GM18508 (cell line): ENCODE results near the gene FRMPD2.
"Not testable (repeated sequence)": the region's sequence is repeated elsewhere in the genome, so short reads cannot be mapped to it uniquely, and the experiment has no call there.

Experiments
- ATAC-seq: cut with Tn5 transposase; IDR thresholded peaks from one replicate; pipeline ENCODE4 v1.9.1; 2021; ENCODE audit warnings: moderate number of reproducible peaks; ENCODE audit not compliant: insufficient read depth, unreplicated experiment

Gene FRMPD2

DNA sequence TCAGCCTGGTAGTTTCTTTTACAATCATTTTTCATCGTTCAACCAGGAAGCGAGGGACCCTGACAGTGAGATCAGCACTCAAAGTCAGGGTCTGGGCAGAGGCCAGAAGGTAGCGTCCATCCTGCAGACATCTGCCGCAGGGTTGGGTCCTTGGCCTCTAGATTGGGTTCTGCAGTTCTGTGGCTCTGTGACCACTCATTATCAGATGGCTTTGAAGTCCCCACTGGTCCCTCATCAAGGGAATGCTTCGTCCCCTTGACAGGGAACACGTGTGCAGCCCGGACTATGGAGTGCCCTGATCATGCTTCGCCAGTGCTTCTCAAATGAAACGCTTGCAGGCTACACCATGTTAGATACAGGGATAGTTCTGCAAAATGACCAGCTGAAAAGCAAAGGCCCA lies 64.1 kb downstream of the FRMPD2 start:
- no peak for ATAC-seq

DNA sequence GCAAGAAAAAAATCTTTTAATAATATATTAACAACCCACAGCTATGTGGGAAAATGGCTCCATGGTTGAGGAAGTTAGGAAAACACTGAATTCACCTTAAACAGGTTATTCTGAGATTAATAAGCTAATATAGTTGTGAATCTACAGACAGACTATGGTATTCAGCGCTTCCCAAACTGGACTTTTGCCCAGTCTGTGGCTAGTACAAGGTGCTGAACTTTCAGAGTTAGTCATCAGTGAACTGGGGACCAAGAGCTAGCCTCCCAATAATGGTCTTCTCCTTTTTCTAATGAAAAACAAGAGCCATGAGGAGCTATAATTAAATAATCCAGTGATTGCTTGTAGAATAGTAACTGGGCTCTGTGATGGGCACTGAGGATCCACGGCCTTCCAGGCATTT lies 65.3 kb downstream of the FRMPD2 start:
- ATAC-seq: no peak

- no peak for ATAC-seq
Measured at GRCh38 chr10:48207853-48208252, 66.6 kb downstream of the FRMPD2 start.

GRCh38 chr10:48206482-48207250 lies 67.8 kb downstream of the FRMPD2 start:
- no peak for ATAC-seq

GRCh38 chr10:48205918-48206317 lies 68.6 kb downstream of the FRMPD2 start:
- ATAC-seq: no peak

DNA sequence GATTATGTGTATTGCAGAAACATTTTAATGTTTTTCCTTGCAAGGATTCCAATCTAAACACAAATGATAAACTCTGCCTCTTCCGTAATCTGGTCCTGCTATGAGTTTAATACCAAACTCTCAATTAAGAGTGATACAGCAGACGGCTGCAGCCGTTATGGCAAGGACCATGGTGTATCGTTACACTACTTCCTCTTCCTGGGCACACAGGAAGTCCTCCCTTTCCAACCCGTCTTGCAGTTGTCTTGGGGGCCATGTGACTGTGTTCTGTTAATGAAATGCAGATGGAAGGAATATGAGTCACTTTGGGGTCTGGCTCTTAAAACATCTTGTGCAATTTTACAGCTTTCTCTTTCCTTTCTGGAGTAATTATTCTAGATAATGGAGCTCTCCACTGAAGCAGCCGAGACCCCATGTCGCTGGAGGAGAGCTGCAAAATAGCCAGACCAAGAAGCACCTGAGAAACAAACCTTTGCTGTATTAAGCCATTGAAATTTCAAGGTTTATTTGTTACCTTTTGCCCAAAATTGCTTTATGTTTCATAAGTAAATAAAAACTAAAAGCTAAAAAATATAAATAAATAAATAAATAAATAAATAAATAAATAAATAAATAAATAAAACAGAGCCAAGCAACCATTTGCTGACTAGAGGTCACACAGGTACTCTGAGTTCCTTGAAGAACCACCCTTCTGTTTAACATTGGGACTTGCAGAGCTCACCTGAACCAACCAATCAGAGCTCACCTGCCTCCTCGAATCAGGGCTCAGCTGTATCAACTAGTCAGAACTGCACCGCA lies 74.7 kb downstream of the FRMPD2 start:
- ATAC-seq: no peak

- no peak for ATAC-seq
Measured at GRCh38 chr10:48197236-48197899, 77.1 kb downstream of the FRMPD2 start.

- no peak for ATAC-seq
Measured at GRCh38 chr10:48195803-48196202, 78.7 kb downstream of the FRMPD2 start.

- ATAC-seq: no peak
Measured at GRCh38 chr10:48194830-48195229, 79.7 kb downstream of the FRMPD2 start.

DNA sequence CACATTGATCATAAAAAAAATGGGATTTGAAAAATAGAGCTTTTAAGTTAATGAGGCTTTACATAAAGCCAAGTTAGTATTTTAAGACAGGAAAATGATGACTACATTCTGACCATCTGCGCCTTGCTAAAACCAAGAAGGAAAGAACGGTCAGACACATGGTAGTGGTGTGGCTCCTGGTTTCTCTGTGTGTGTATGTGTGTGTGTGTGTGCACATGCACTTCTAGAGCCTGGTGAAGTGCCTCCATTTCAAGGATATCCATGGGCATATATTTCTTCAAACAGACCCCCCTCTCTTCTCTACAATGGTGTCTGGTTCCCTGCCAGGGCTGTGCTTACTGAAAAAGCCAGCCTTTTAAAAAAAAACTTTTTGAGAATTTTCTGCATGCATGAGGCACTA lies 80.9 kb downstream of the FRMPD2 start:
- ATAC-seq: no peak

DNA sequence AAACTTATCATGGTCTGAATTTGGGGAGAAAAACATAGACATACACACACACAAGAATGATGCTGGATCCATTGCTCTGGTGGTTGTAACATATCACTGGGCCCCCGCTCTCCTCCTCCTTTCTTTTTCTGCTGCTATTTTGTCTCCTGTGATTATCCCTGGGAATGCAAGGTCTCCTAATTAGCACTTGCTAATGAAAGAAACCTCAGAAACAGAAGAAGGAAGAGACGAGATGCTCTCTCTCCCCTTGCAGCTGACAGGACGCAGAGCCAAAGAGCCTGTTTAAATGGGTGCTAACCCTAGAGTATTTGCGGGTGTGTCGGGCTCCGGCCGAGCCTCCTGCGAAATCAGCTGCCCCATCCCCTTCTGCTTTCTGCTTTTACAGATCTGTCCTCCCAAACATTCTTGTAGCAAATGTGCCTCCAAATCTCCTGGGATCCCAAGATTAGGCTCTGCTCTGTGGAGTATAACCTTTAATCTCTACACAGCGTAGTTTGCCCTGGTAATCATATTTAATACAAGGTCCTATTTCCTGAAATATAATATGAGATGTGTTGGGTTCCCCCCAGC lies 81.5 kb downstream of the FRMPD2 start:
- no peak for ATAC-seq

DNA sequence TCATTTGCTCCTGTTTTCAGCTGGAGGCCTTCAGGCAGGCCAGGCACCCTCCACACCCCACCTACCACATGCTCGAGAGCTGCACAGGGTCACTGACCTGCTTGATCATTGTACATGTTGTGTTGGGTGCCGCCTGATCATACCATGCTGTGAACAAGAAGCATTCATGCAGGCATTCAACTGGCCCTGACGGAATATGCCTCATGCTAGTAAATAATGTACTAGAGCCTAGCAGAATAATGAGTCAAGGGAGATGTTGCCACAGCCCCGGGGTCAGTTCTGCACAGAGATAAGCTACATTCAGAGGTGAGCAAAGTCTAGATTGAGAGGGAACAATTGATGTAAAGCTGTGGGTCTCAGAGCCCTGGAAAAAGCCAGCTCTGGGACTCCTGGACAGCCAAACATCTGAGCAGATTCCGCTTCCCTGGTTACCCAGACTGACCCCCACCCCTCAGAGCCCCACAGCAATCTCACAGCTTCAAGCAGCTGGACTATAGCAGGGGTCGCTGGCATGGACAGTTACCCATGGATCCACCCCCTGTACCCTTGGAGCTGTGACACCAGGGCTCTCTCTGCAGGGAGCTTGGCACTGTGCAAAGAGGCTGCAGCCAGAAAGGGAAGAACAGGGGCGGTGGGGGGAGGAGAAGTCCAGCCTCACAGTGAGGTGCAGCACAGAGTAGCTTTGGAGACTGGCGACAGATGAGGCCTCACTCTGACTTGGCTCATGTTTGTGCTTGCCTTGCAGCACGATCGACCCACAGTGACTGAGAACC lies 86.6 kb downstream of the FRMPD2 start:
- ATAC-seq: no peak

DNA sequence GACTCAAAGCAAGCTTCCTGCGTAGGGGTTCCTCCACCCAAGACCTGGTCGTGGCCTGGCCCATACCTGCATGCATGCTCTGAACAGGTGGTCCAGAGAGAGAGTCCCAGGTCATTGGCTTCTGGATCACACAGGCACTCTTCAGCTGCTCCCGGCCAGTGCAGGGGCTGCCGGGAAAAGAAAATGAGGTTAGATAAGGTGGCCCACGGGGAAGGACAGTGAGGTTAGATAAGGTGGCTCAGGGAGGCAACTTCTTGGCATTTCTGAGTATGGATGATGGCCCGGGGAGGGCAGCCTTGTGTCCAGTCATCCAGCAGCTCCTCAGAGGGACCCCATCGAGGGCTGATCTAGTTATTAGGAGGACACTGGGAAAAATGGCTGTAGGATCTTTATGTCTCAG lies 87.4 kb downstream of the FRMPD2 start:
- ATAC-seq: no peak

DNA sequence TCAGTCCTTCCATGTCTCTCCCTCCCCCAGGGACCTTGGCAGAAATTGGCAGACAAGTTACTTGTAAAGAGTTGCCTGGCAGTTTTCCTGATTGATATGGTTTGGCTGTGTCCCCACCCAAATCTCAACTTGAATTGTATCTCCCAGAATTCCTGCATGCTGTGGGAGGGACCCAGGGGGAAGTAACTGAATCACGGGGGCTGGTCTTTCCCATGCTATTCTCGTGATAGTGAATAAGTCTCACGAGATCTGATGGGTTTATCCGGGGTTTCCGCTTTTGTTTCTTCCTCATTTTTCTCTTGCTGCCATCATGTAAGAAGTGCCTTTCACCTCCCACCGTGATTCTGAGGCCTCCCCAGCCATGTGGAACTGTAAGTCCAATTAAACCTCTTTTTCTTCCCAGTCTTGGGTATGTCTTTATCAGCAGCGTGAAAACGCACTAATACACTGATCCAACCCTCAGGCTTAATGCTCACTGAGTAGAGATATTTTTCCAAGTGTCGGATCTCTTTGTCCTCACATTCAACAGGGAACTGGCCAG lies 88.2 kb downstream of the FRMPD2 start:
- not testable (repeated sequence) for ATAC-seq

DNA sequence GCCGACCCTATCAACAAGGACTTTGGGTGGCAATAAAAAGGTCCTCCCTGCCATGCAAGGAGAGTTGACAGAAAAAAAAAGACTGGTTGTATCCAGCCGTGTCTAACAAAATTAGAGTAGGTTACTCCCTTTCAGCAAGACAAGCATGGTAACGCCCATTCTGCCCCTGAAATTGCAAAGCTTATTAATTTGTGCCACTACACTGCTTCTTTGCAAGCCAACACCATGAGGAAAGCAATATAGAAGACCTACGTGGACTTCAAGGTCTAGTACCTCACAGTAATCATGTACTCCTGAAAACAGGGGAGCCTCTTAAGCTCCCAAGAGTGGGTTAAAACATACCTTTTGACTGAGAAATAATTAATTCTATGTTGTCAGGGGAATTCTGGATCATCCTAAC lies 90.3 kb downstream of the FRMPD2 start:
- no peak for ATAC-seq

DNA sequence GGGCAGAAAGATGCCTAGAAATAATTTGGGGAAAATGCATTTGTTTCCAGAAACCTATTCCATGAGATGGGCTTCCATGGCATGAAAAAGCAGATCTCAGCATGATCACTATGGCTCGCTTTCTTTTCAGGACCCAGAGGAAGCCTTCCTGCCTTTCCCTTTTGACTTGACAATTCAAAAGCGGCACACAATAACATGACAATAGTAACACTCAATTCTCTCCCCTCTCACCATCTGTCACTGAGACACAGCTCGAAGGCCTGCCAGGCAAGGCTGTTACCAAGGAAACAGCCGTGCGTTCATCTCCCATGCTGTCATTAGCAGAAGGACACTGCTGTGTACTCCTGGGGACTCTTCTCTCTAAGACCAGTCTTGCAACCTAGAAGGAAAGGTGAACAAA lies 101.8 kb downstream of the FRMPD2 start:
- ATAC-seq: not testable (repeated sequence)

DNA sequence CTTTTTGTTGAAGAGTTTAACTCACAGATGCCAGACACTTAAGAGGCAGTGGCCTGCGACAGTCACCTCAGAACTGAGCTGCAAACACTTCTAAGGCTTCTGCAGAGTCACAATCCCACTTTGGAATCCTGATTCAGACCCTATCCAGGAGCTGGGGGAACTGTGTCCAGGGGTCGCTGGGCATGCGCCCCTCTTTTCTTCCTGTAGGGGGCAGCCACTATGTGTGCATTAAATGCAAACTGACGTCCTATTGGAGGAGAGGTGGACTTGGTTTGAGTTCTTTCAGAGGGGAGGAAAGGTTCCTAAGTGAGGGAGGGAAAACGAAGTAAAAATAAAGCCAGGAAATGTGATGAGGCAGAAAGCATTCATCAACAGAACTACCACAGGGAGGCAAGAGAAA lies 113.8 kb downstream of the FRMPD2 start:
- ATAC-seq: not testable (repeated sequence)

DNA sequence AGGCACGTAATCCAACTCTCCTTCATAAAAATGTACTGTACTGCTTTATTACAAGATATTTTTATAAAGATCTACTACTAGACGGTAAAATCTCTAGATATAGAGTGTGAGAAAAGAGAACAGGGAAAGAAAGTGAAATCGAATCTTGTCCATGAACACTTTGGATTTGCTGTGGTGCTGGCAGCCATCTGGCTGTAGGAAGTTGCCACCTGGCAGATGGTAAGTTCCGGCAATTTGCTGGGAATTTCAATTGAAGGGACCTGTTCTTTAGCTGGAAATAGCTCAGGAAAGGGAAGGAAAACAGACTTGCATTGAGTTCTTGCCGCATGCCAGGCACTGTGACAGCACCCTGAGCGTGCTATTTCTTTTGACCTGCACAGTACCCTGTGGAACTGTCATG lies 114.3 kb downstream of the FRMPD2 start:
- ATAC-seq: not testable (repeated sequence)

DNA sequence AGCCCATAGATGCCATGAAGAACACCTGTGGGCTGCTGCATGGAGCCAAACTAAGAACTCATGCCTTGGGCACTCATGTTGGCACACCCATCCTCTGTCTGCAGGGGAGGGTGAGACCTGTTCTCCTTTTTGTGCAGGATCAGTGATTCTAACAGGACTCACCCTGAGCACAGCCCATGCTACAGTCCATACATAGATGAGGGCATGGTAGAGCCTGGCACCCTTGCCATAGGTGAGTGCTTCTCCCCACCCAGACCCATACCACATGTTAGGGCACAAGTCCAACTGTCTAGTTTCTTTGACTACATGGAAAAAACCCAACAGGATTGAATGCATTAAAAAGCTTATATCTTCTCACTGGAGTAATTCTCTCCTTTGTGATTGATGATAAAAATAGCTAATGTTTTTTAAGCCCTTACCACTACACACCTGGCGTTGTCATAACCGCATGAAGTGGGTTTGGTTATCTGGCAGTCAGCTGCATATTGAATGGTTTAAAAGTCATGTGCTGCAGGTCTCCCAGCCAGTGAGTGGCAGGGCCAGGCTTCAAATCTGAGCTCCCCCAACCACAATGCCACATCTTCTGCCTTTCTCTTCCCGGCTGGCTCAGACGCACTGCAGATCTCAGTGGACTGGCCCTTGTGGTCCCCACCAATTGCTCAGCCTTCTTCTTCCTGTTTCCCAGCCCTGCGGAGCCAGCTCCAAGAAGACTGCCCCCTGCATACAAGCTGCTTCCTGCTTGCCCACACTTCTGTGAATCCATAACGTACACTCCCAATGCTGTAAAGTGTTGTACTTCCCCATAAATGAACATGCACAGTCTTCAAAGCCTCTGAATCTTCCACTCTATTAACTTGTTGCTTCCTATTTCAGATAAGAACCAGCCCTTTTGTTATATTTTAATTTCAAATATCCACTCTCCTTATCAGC lies 120.0 kb downstream of the FRMPD2 start:
- not testable (repeated sequence) for ATAC-seq
